ENCODE measurements around the gene AMPD2. TPM values are rescaled to one million over a fixed set of nuclear protein-coding genes. Genes with fewer than 3 reads are reported as not detected.
A peak's percentile ranks its signal among the peaks of the same experiment; 100 is the strongest.

Gene AMPD2
- total and polyA plus RNA-seq, 9 of the 15 experiments (the other 6 are each of a cell fraction or from before 2014, with no cell fraction given): 2.0 to 77.7 (median 28.2) TPM

DNA sequence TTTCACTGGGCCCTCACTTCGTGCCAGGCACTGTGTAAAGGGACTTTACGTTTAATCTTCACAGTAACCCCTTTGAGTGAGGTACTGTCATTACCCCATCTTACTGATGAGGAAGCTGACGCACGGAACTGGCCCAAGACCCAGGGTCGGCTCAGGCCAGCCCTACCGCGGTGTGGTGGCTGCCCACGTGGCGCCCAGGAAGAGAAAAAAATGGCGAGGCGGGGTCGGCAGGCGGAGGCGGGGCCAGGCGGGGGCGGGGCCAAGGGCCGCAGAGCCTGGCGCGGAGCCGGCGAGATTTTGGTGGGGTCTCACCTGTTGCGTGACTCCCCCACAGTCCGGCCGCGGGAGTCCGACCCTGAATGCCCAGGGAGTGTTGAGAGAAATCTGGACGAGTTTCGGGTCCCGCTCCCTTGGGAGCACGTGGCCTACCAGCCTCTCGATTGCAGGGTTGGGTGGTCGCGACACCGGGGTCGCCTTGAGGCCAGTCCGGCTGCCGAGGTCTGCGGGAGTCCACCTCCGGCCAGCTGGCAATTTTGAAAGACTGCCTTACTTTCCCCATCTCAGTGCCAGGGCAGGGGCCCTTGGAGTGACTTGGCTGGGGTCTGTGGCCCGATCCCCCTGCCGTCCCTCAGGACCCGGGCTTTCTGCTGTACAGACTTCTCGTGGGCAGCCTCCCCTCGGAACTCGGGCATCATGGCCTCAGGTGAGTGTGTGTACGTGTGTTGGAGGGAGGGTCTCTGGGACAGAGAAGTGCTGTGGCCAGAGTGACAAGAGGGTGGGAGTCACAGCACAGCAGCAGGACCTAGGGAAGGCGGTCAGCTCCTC lies at the start of gene AMPD2, which contains the start of gene GNAT2 (continued):
- TF ChIP-seq, protein P1, sequence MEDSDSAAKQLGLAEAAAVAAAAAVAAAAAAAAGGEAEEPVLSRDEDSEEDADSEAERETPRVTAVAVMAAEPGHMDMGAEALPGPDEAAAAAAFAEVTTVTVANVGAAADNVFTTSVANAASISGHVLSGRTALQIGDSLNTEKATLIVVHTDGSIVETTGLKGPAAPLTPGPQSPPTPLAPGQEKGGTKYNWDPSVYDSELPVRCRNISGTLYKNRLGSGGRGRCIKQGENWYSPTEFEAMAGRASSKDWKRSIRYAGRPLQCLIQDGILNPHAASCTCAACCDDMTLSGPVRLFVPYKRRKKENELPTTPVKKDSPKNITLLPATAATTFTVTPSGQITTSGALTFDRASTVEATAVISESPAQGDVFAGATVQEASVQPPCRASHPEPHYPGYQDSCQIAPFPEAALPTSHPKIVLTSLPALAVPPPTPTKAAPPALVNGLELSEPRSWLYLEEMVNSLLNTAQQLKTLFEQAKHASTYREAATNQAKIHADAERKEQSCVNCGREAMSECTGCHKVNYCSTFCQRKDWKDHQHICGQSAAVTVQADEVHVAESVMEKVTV (CRISPR knock-in tag; IDR thresholded peaks at IDR 0.05): no peak
- TF ChIP-seq ZNF134 (CRISPR knock-in tag; conservative IDR thresholded peaks at IDR 0.05): no peak
- no peak for TF ChIP-seq ZNF253 (CRISPR knock-in tag; conservative IDR thresholded peaks at IDR 0.05)
- no peak; the same call in 1 of the 2 replicates for TF ChIP-seq CBFA2T2 (conservative IDR thresholded peaks at IDR 0.05)
- TF ChIP-seq ZBTB1 (CRISPR knock-in tag; IDR thresholded peaks at IDR 0.05; ENCODE audit: borderline replicate concordance, low read depth): no peak
- TF ChIP-seq ATF1 (CRISPR knock-in tag; IDR thresholded peaks at IDR 0.05): no peak
- TF ChIP-seq ATF1 (tag; IDR thresholded peaks at IDR 0.05): peak; percentile 75
- TF ChIP-seq ZNF3 (CRISPR knock-in tag; IDR thresholded peaks at IDR 0.05): no peak
- TF ChIP-seq RFX7 (CRISPR knock-in tag; IDR thresholded peaks at IDR 0.05): no peak
- TF ChIP-seq GATA2 (CRISPR knock-in tag; IDR thresholded peaks at IDR 0.05): no peak
- no peak for TF ChIP-seq ETS2 (tag; IDR thresholded peaks at IDR 0.05; ENCODE audit: borderline replicate concordance, poor library complexity, severe bottlenecking)
- TF ChIP-seq, protein P2, sequence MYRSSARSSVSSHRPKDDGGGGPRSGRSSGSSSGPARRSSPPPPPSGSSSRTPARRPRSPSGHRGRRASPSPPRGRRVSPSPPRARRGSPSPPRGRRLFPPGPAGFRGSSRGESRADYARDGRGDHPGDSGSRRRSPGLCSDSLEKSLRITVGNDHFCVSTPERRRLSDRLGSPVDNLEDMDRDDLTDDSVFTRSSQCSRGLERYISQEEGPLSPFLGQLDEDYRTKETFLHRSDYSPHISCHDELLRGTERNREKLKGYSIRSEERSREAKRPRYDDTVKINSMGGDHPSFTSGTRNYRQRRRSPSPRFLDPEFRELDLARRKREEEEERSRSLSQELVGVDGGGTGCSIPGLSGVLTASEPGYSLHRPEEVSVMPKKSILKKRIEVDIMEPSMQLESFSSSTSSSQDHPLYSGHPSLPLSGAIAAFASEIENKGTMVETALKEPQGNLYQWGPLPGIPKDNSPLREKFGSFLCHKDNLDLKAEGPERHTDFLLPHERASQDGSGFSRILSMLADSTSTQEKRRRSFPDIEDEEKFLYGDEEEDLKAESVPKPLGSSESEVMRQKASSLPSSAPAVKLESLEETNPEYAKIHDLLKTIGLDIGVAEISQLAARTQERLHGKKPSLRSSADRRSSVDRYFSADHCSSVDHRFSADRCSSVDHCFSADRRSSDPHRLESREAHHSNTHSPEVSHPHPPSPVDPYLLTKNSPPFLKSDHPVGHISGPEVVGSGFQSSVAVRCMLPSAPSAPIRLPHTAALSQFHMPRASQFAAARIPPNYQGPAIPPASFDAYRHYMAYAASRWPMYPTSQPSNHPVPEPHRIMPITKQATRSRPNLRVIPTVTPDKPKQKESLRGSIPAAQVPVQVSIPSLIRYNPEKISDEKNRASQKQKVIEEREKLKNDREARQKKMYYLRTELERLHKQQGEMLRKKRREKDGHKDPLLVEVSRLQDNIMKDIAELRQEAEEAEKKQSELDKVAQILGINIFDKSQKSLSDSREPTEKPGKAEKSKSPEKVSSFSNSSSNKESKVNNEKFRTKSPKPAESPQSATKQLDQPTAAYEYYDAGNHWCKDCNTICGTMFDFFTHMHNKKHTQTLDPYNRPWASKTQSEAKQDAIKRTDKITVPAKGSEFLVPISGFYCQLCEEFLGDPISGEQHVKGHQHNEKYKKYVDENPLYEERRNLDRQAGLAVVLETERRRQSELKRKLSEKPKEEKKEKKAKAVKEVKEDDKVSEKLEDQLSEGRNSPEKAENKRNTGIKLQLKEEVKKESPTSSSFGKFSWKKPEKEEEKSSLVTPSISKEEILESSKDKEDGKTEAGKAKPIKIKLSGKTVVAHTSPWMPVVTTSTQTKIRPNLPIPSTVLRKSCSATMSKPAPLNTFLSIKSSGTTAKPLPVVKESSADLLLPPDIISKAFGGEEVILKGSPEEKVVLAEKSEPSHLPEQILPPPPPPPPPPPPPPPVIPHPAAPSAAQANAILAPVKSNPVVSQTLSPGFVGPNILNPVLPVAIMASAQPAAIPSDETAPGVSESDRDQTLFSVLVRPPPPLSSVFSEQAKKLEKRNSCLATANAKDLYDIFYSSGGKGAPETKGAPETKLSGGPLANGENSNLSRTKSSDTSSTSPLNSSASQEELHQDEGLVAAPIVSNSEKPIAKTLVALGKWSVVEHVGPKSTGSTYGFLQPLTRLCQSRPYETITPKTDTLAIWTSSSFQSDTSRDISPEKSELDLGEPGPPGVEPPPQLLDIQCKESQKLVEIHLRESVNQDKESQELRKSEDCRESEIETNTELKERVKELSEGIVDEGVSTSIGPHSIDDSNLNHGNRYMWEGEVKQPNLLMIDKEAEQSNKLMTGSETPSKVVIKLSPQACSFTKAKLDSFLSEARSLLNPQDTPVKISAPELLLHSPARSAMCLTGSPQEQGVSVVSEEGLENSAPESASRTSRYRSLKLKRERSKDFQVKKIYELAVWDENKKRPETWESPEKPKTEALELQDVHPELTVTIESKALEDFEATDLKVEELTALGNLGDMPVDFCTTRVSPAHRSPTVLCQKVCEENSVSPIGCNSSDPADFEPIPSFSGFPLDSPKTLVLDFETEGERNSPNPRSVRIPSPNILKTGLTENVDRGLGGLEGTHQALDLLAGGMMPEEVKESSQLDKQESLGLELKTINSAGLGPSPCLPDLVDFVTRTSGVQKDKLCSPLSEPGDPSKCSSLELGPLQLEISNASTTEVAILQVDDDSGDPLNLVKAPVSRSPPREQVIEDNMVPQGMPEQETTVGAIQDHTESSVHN (IDR thresholded peaks at IDR 0.05; ENCODE audit: borderline replicate concordance in 1 of 2, low read depth in 1 of 2): 0 out of 4 replicates have a peak, but pooled peaks of 1 of the 2 experiments have one; percentile 20
- no peak for TF ChIP-seq HDAC6 (IDR thresholded peaks at IDR 0.05; ENCODE audit: low read depth, low read length)
- TF ChIP-seq TRIM28 (IDR thresholded peaks at IDR 0.05): no peak
- no peak; a peak in 1 of 3 replicates for TF ChIP-seq CBX3 (IDR thresholded peaks at IDR 0.05; ENCODE audit: borderline replicate concordance in 1 of 2, low read length in 2 of 2)
- TF ChIP-seq PTTG1 (tag; IDR thresholded peaks at IDR 0.05; ENCODE audit: low read depth): 0 out of 2 replicates have a peak, but pooled peaks have one; percentile 2
- TF ChIP-seq PHB (CRISPR knock-in tag; IDR thresholded peaks at IDR 0.05): 0 out of 2 replicates have a peak, but pooled peaks have one; percentile 22
- TF ChIP-seq RCOR1 (IDR thresholded peaks at IDR 0.05; ENCODE audit: borderline replicate concordance in 1 of 2, low read depth in 2 of 2, low read length in 2 of 2): no peak; a peak in 1 of 4 replicates
- no peak for TF ChIP-seq EZH2 (IDR thresholded peaks at IDR 0.05; ENCODE audit: borderline replicate concordance, low read depth, low read length)
